ENCODE measurements around the gene SPSB4.
"Not testable (repeated sequence)": the region's sequence is repeated elsewhere in the genome, so short reads cannot be mapped to it uniquely, and the experiment has no call there.

SPSB4 gene

GRCh38 chr3:141050576-141051442 lies at the start of gene SPSB4:
TSS of gene SPSB4 (plus strand) at chr3:141051347. CDS start at chr3:141066105, 14,758 bp downstream.
- no peak for DNase-seq

- no peak for DNase-seq
These were observed 44.8 kb upstream of the SPSB4 start for GRCh38 chr3:141006344-141006743.

DNA sequence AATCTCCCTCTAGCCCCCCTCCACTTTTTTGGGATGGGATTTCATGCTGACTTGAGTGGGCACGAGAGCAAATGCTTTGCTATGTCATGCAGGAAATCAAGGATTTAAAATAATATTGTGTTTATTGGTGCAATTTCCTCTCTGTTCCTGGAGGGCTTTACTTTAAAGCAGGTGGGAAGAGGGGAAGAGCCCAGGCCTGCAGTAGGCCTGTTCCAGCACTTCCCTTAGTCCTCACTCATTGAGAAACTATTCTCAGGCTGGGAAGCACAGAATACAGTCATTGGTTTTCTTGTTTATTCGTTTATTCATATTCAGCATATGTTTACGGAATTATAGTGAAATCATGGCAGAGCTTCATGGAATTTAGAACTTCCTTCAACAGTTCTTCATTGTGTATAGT lies 41.7 kb upstream of the SPSB4 start:
- no peak for DNase-seq

DNA sequence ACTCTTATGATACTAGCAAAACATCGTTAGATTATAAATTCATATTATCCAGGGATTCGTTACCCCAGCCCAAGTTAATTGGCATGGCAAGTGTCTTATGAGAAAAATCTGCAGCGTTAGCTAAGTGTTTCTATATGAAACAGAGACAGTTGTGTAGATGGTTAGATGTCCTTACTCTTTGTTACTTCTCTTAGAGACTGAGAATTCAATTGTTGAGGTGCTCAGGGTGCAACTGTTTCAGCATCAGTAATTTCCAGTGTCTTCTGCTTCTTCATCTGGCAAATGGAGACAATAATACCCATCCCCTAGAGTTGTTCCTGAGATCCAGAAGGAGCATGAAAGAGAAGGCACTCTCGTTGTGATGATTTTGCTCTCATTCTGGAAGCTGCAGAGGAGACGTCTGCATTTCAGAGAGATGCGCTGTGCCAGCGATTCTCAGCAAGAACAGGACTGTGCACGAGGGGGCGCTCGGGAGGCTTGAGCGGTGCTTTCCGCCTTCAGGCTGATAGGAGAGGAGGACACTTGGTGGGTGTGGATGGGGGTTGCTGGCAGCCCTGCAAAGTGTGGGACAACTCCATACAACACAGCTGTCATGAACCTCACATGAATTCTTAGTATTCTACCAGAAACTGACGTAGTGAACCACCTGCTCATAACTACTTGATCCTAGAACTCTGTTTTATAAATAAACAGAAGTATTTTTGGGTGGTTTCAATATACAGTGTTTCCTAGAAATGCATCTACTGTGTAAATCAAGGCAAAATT lies 39.7 kb upstream of the SPSB4 start:
- DNase-seq = peak; percentile 19

GRCh38 chr3:141011997-141012262 lies 39.2 kb upstream of the SPSB4 start:
- no peak for DNase-seq

GRCh38 chr3:141012571-141012970 lies 38.6 kb upstream of the SPSB4 start:
- DNase-seq = no peak

- DNase-seq = no peak
These were observed 35.7 kb upstream of the SPSB4 start for GRCh38 chr3:141015481-141015880.

DNA sequence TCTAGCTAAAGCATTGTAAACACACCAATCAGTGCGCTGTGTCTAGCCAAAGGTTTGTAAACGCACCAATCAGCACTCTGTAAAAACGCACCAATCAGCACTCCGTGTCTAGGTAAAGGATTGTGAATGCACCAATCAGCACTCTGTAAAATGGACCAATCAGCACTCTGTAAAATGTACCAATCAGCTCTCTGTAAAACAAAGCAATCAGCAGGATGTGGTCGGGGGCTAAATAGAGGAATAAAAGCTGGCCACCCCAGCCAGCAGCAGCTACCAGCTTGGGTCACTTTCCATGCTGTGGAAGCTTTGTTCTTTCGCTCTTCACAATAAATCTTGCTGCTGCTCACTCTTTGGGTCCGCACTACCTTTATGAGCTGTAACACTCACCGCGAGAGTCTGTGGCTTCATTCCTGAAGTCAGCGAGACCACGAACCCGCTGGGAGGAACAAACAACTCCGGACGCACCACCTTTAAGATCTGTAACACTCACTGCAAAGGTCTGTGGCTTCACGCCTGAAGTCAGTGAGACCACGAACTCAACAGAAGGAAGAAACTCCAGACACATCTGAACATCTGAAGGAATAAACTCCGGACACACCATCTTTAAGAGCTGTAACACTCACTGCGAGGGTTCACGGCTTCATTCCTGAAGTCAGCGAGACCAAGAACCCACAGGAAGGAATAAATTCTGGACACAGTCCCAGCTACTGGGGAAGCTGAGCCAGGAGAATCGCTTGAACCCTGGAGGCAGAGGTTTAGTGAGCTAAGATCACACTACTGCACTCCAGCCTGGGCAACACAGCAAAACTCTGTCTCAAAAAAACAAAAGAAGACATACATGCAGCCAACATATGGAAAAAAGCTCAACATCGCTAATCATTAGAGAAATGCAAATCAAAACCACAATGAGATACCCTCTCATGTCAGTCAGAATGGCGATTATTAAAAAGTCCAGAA lies 33.5 kb upstream of the SPSB4 start:
- DNase-seq = not testable (repeated sequence)

- no peak for DNase-seq
These were observed 31.9 kb upstream of the SPSB4 start for GRCh38 chr3:141019244-141019643.

GRCh38 chr3:141020143-141020830 lies 30.9 kb upstream of the SPSB4 start:
- no peak for DNase-seq

GRCh38 chr3:141021261-141021660 lies 29.9 kb upstream of the SPSB4 start:
- DNase-seq = no peak

GRCh38 chr3:141030296-141030695 lies 20.9 kb upstream of the SPSB4 start:
- DNase-seq = no peak

GRCh38 chr3:141039589-141039988 lies 11.6 kb upstream of the SPSB4 start:
- DNase-seq = no peak

DNA sequence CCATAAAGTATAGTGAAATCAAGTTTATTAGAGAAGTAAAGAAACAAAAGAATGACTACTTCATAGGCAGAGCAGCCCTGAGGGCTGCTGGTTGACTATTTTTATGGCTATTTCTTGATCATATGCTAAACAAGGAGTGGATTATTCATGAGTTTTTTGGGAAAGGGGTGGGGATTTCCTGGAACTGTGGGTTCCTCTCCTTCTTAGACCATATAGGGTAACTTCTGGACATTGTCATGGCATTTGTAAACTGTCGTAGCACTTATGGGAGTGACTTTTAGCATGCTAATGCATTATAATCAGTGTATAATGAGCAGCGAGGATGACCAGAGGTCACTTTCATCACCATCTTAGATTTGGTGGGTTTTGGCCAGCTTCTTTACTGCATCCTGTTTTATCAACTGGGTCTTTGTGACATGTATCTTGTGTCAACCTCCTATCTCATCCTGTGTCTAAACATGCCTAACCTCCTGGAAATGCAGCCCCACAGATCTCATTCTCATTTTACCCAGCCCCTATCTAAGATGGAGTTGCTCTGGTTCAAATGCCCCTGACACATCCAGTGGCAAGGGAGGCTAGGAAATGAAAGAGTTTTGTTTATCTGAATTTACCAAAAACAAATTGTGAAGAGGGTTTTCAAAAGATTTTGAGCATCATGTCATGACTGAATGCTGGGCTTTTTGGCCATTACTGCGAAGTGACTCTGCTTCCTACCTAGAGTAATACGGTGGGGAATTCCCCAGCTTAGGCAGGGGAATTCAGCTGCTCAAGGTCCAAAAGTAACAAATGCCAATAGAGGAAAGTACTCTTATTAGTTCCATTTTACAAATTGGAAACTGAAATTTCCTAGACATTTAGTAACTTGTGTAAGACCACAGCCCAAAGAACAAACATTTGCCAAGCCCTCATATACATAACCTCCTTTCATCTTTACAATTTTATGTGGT lies 6.2 kb upstream of the SPSB4 start:
- no peak for DNase-seq

GRCh38 chr3:141045849-141046248 lies 5.3 kb upstream of the SPSB4 start:
- no peak for DNase-seq

DNA sequence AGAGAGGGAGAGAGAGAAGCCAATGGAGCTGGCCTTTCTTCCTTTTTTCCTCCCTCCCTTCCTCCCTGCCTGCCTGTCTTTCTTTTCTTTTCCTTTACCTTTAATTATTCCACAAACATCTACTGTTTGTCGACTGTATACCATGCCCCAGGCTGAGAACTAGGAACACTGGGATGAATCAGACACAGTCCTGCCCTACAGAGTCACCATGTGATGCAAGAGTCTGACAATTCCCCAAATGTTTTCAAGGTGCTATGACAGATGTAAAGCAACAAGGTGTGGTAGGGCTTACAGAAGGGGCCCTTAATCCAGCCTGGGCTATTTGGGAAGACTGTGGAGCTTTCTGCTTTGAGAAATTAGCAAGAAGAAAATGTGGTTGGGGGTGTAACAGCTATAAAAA lies 4.0 kb upstream of the SPSB4 start:
- no peak for DNase-seq

DNA sequence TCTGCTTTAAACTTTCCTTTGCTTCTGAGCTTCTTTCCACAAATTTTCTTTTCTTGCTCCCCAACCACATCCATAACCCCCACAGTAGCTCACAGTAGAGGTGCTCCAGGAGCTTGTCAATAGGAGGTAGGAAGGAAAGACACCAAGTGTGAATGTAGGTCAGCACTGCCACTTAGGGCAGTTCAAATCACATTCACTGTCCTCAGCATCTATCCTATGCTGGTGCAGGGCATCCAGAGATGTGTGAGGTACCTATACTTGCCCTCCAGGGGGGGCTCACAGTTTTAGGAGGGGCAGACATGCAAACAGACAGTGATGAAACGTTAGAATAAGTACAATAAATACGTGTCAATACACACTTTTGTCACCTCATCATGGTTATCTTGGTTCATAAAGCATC lies 1.5 kb upstream of the SPSB4 start:
- DNase-seq = no peak

- no peak for DNase-seq
These were observed 475 bp downstream of the SPSB4 start for GRCh38 chr3:141051443-141052200.

GRCh38 chr3:141052201-141053069 lies 1.3 kb downstream of the SPSB4 start:
- DNase-seq = no peak

DNA sequence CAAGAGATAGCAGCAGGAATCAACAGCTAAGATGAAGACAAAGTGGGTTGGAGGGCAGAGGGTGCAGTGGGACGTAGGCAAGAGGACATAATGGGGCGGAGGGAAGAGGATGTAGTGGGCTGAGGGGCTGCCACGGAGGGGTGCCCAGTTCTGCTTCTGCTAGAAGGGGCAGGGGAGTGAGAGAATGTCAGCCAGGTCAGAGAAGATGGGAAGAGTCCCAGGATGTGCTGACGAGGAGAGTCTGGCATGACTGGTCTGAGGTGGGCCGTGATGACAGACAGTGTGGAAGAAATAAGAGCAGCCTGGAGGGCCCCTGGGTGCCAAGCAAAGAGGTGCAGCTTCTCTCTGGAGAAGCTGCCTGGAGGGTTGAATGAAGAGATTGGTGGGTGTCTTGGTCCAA lies 4.0 kb downstream of the SPSB4 start:
- DNase-seq = no peak
